HG03025 (cell line): Measurements from ENCODE around the gene NDUFAF2.
A peak's percentile ranks its signal among the peaks of the same experiment; 100 is the strongest.

Source experiments
- ATAC-seq: cut with Tn5 transposase; IDR thresholded peaks from one replicate; pipeline ENCODE4 v1.9.1; 2021; ENCODE audit warnings: mild to moderate bottlenecking, moderate library complexity; ENCODE audit not compliant: unreplicated experiment, low FRiP score

The NDUFAF2 gene

DNA sequence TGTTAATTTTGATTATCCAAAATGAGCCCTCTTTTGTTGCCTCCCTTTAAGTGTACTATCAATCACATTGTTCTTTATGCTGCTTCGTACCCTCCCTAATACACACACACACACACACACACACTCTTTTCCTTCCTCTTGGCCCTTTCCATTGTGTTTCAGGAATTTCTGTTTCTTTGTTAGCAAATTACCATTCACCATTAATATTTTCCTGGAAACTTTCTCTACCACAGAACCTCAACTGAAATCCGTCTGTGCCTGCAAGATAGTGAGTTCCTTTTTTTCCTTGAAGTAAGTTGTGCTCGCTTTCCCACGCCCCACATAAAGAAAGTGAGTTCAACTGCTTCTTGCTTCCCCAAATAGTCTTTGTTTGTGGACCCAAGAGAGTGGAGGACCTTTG lies 155.4 kb downstream of the NDUFAF2 start:
- ATAC-seq = no peak

DNA sequence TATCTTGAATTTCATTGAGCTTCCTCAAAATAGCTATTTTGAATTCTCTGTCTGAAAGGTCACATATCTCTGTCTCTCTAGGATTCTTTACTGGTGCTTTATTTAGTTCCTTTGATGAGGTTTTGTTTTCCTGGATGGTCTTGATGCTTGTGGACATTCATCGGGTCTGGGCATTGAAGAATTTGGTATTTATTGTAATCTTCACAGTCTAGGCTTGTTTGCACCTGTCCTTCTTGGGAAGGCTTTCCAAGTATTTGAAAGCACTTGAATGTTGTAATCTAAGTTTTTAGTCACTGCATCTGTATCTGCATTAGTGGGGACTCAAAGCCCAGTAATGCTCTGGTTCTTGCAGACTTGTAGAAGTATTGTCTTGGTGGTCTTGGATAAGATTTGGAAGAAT lies 169.4 kb downstream of the NDUFAF2 start:
- ATAC-seq = no peak

DNA sequence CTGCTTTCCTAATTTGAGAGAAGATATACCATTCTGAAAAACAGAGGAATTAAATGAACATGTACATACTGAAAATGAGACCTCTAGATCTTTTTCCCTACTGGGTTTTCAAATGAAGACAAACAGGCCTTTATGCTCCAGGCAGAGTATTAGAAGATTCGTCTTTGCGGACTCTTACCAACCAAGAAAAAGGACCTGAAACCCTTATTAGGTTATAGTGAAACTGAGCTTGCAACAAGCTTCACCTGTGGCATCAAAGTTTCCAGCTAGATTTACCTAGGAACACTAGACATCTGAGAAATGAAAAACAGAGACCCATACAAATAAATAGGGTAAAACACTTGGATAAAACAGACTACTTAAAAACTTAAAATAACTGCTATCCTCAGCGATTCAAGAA lies 171.0 kb downstream of the NDUFAF2 start:
- no peak for ATAC-seq

DNA sequence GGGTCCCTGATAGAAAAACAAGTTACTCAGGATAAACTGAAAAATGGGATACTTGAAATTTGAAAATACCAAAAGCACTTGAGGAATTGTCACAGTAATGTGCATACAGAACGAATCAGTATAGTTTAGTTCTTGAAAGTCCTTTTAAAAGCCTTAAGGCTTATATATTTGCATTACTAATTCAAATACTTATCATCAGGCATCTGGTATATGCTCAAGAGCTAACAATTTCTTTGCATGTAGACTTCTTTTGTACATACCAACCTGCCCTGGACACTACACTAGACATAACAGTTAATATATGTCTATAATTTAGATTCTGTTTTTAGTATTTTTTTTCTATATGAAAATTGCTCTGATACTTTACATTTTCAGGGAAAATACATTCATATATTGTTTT lies 174.1 kb downstream of the NDUFAF2 start:
- ATAC-seq = no peak

DNA sequence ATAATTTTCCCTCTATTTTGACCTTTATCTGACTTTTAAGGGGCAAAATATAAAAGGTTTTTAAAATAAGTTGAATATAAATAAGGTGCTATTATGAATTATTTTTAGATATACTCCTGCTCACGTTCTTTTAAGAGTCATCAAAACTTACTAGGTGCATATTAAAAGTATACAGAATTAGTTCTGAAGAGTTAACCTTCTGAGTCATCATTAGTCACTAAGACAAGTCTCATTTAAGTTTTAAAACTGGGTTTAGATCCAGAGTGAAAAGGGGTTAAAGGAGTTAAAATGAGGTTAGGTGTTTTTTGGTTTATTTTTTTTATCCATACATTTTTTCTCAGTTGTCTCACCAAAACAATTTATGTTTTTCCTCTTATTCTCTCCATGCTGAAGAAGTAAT lies 175.5 kb downstream of the NDUFAF2 start:
- no peak for ATAC-seq

DNA sequence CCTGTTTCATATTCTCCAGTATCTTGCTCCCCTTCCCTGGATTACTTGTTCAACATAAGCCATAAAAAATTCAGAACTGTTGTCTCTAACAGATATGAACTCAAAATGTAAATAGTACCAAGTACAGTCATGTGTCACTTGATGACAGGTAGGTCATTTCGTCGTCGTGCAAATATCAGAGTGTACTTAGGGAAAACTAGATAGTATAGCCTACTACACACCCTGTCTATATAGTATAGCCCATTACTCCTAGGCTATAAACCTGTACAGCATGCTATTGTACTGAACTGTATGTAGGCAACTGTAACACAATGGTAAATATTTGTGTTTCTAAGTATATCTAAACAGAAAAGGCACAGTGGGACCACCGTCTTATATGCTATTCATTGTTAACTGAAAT lies 178.1 kb downstream of the NDUFAF2 start:
- ATAC-seq = no peak

DNA sequence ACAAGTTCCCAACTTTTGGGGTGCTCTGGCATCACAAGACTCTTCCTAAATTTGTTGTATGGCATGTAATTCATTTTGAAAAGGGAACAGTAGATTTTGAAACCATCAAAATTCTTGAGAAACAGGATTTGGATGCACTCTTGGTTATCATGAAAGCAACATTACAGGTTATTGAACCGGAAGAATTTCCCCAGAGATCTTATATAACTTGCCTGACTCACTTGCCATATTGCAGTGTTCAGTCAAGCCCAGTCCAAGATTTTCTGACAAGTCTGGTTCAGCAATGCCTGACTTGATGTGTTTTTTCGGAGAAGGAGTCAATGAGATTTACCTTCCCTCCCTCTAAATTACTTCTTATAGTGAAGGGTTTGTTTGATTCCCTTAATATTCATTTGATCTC lies 185.3 kb downstream of the NDUFAF2 start:
- no peak for ATAC-seq

DNA sequence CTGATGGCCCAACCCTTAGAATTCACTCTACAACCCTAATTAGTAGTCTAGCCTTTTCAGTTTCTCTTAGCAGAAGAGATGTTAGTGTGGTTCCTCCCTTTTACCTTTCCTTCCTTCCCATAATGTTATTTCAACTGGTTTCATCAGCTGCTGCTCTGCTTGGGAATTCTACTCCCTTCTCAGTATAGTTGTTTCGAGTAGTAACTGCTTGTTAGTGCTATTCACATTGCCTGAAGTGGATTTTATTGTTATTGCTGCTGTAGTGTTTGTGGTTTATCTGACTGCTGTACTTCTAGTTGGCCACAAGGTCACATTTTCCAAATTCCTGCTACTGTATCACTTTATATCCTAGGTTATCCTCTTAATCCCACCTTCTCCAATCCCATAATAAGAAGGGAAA lies 187.6 kb downstream of the NDUFAF2 start:
- no peak for ATAC-seq

DNA sequence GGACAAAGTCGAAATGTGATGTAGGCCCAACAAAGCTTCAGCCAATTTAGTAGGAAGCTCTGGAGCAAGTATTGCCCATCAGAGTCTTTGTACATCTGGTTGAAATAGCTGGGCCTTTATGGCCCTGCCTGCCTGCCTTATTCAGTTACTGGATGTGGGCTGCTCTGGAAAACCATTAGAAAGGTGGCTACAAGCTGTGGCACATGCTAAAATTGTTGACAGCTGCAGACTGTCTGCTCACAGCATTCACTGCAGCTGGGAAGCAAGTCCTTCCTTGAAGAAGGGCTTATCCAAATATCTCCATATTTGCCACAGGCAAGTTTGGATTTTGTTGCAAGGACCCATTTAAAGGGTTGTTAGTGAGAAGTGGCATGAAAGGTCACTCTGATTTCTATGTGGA lies 192.8 kb downstream of the NDUFAF2 start:
- no peak for ATAC-seq

DNA sequence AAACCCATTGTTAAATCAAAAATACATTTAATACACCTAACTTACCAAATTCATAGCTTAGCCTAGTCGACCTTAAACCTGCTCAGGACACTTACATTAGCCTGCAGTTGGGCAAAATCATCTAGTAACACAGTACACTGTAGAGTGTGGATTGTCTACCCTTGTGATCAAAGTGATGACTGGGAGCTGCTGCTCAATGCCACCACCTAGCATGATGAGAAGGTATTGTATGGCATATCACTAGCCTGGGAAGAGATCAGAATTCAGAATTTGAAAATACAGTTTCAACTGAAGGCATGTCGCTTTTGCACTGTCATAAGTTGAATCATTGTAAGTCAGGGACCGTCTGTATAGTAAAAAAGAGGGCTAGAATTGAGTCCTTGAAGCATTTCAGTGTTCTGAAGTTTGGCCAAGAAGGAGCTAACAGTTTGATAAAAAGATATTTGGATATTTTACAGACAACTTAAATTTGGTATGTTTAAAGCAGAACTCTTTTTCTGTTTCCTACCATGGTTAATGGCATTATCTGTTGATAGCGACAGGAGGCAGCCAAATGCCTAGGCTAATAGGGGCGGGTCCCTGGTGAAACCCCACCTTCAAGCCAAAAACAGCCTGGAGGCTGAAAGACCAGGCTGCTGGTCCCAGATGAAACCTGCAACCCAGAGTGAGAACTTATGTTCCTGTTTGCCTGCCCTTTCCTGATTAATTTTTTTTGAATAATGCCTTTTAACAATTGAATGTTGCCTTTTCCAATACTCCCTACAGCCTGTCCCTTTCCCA lies 194.3 kb downstream of the NDUFAF2 start:
- no peak for ATAC-seq

DNA sequence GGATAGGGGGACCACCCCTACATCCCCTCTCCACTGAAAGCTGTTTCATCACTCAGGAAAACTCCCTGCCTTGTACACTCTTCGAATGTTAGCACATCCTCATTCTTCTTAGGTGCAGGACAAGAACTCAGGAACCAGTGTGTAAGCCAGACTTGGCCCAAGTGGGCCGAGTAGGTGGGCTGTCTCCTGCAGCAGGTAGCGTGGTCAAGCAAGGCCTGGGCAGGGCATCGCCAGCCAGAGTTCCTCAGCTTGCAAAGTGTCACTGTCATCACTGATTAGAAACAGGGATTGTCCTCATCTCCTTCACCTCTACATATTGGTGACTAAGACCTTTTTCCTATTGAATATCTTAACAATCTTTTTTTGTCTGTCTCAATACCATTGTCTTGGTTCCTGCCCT lies 194.9 kb downstream of the NDUFAF2 start:
- ATAC-seq = no peak

DNA sequence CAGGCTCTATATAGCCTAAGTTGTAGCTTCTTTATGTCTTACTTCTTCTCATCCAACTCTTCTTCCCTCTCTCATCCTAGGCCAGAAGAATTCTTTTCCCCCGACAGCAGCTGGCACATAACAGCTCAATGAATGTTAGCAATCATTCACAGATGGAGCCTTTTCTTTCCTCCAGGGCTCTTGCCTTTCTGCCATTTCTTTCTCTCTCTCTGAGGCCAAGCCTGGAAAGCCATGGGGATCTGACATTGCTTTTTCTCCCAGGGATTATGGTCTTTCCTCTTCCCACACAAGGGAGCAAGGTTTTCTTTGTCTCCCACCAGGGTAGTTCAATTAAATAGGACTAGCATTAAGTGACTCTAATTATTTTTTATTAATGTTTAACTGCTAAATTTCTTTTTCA lies 196.8 kb downstream of the NDUFAF2 start:
- ATAC-seq = no peak

DNA sequence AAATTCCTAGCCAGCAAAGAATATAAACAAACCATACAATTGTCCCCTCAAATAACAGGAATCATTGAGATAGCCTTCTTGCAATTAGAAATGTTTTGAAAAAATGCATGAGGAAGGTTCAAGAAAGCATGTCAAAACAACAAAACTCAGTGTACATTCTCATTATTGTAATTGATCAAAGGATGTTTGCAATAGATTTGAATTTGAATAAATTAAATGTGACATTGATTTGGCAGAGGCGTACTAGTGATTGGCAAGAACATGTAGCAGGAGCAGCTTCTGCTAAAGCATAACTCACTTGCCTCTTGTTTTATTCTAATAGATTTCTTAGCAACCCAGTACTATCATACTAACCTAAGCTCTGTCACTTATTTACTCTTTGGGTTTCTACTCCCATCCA lies 197.4 kb downstream of the NDUFAF2 start:
- ATAC-seq = no peak

DNA sequence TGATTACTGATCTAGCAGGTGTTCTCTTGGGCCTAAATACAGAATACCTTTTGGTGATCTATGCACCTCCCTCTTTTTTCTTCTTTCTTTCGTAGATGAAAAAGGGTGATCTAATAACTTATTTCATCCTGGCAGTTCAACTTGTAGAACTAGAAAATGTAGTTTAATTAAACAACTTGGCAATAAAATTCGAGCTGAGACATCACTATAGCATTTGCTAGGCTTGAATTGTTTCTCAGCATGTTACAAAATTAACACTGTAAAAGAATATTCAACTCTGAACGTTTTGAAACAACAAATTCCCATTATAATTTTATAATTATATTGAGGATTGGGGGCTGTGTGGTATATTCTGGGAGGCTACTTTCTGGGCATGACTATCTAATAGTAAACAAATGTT lies 197.8 kb downstream of the NDUFAF2 start:
- no peak for ATAC-seq

DNA sequence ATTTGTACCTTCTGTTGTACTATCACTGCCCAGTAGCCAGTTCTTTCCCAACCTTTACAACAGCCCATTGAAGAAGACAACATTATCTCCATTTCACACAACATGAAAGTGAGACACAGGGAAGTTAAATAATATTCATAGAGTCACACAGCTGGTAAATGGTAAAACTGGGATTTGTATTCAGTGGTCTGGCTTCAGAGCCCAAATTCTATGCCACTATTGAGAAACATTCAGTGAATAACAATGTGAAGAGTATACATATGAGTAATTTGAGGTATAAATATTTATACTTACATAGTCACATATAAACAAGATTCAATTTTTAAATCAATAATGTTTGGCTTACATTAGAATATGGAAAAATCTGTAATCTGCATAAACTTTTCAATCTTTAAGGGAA lies 203.5 kb downstream of the NDUFAF2 start:
- ATAC-seq = no peak

DNA sequence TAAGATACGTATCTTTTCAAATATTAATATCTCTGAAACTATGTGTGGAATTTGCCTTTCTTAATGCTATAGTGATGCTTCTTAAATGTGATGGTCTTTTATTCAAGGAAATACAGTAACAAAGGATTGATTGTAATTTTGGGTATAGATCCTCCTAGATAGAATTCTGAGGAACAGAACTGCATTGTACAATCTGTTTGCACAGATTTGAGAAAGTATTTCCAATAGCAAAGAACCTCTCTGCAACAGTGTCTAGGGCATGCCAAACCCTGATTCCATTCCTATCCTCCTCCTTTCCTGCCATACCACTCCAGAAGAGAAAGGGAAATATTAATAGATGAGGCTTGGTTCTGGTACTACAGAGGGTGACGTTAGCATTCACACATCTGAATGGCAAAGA lies 206.9 kb downstream of the NDUFAF2 start:
- ATAC-seq = no peak

DNA sequence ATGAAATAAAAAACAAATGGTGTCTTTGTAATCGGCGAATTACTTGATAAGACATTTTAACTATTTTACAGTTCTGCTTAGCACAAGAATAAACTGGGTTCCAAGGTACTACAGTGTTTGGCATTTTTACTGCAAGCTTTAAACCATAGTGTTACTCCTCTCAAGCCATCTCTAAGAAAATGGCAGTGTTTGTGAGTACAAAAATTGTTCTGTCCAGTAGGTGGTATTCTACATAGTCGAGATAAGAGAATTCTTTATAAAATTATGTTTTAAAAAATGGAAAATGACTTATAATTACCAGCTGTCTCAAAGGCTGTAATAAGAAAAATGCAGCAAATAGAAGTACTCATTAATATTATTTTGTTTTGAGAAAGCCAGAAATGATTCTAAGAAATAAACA lies 214.1 kb downstream of the NDUFAF2 start:
- no peak for ATAC-seq

DNA sequence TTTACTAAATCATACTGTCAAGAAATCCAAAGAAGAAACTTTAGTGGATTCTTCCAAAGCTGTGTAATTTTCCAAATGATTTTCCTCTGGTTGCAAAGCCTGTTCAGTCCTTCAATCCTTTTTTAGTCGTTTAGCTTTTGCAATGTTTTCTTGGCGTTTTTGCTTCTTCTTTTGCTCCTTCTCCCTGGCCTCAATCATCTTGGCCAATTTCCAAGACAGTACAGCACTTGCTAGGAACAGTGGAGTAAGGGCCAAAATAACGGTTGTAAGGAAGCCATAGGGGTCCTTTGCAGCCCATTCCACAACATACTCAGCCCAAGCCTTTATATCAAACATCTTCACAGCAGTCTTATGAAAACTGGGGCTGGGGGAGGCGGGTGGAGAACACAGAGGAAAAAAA lies 214.8 kb downstream of the NDUFAF2 start:
- no peak for ATAC-seq

DNA sequence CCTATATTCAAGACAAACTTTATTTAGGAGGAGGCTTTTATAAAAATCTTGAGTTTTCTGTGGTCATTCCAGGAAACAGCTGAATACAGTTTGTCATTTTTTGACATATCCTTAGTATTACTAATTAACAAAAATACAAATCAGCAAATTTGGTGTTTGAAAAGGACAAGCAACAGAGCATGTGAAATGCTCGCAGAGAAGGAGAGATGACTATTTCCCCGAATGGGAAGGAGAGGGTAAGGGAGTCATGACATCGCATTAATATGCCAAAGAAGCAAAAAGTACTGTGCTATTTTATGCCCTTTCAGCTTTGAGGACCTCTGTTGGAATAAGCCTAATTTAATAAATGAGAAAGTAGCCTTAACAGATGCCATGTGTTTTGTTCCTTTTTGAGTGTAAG lies 215.5 kb downstream of the NDUFAF2 start:
- ATAC-seq = no peak

DNA sequence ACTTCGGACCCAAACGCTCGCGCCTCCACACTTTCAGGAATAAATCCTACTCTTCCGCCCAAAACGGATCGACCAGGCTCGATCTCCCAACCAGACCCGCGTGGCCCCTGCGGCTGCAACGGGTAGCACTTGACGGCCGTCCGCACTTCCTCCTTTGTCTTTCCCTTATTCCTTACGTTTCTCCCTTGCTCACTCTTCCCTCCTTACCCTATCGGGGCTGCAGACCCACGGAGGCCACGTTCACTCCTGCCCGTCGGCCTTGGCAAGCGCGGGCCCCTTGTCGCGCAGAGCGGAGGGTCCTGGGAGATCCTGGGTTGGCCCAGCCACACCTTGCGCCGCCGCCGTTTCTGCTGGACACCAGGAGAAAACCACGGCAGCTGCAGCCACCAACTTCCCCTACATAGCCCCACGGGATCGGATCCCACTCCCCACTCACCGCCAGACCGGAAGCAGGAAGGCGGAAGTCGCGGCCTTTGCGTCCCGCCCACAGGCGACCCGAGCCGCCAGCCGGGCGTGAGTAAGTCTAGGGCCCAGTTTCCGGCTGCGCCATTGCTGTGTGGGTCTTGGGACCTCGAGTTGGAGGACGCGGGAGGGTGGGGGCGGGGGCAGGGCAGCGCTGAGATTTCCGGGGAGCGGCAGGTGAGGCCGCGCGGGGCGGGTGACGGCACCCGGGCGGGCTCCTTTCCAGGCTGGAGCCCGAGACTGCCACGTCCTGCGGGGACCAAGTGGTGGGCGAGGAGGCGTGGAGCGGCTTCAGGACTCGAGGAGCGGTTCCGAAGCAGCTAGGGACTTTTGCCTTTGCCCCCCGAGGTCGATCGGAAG lies 217.2 kb downstream of the NDUFAF2 start, which contains the start of gene SMIM15:
SMIM15 (minus strand) TSS at position 459 of the 822 bp plus-strand sequence. CDS start 2,297 bp downstream, outside the sequence.
- peak; percentile 96 for ATAC-seq

DNA sequence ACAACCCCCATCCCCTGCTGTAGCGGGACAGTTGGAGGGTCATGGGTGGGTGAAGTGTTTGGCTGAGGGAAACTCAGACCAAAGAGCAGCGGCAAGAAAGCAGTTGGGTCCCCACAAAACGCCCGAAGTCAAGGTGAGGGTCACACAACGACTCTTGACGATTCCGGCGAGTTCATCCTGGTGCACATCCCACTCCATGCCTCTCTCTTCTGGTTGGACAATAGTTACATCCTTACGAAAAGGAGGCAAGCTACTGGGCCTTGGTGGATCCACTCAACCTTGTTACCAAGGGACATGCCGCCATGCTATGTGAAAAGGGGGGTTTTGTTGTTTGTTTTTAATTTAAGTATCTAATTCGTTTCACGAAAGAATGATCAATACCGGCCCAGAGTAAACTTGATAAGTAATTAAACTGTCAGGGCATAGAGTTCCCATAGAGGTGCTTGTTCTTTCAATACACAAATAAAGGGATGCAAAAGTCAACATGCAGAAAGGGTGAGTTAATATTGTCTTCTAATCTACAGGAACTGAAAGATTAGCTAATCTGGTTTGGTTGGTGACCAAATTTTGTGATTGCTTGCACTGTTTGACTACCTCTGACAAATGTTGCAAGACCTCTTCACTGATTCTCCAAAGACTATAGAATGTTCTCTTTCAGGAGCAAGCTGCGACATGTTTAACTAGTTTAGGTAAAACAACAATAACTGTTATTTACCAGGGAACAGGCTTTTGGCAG lies 218.0 kb downstream of the NDUFAF2 start:
- ATAC-seq = no peak
